Caco-2 (cell line): ENCODE data around the gene MAD1L1. TPM values are rescaled to one million over a fixed set of nuclear protein-coding genes. Genes with fewer than 3 reads are reported as not detected.

Experiments used
- BruUV-seq: library from RNA; stranded (reverse); fragments of 400-500 nt; replicated peaks from 2 replicates; lab custom pipeline; 2021; lab: Mats Ljungman, UMichigan
- CTCF ChIA-PET: fragments of 300-600 bp; sonication (Branson Sonifier 250); formaldehyde crosslinking; loops from one replicate; lab custom pipeline; 2022; ENCODE audit warnings: antibody characterized with exemption; lab: Charles Lee
- POLR2A ChIA-PET: fragments of 300-600 bp; sonication (Branson Sonifier 250); formaldehyde crosslinking; loops from one replicate; lab custom pipeline; 2022; ENCODE audit warnings: antibody characterized with exemption; lab: Charles Lee
- DNase-seq, 2 experiments: peaks; one replicate each; pipeline versions ENCODE4 v3.0.0 to v3.0.0-alpha.2; 2020 to 2022
- H3K27me3 ChIP-seq: replicated peaks from 2 replicates; pipeline ENCODE4 v1.6.0; 2011; ENCODE audit warnings: low read length; ENCODE audit not compliant: control insufficient read depth, insufficient read depth
- H3K36me3 ChIP-seq: 2 replicates; pipeline ENCODE4 v1.5.1; 2011; ENCODE audit warnings: low read length; ENCODE audit not compliant: control insufficient read depth, insufficient read depth
- H3K4me1 ChIP-seq: fragments of 250-450 bp; sonication (Bioruptor Pico); 2 replicates; pipeline ENCODE4 v1.5.1; 2020; ENCODE audit warnings: mild to moderate bottlenecking
- H3K4me3 ChIP-seq: 2 replicates; pipeline ENCODE4 v1.5.1; 2011; ENCODE audit warnings: low read depth, mild to moderate bottlenecking, control low read depth, low read length
- H3K9me3 ChIP-seq: fragments of 250-450 bp; sonication (Bioruptor Pico); 2 replicates; pipeline ENCODE4 v1.5.1; 2020; ENCODE audit warnings: mild to moderate bottlenecking, moderate library complexity
- H3K27ac Mint-ChIP-seq: one replicate; pipeline ENCODE4 v1.8.0; 2022; ENCODE audit warnings: mixed read lengths; ENCODE audit not compliant: unreplicated experiment
- H3K27me3 Mint-ChIP-seq: one replicate; pipeline ENCODE4 v1.8.0; 2022; ENCODE audit warnings: mixed read lengths; ENCODE audit not compliant: insufficient read depth, unreplicated experiment
- H3K36me3 Mint-ChIP-seq: one replicate; pipeline ENCODE4 v1.8.0; 2022; ENCODE audit warnings: mild to moderate bottlenecking, mixed read lengths; ENCODE audit not compliant: insufficient read depth, unreplicated experiment
- H3K4me1 Mint-ChIP-seq: one replicate; pipeline ENCODE4 v1.8.0; 2022; ENCODE audit warnings: low read depth, mixed read lengths; ENCODE audit not compliant: unreplicated experiment
- H3K4me3 Mint-ChIP-seq: one replicate; pipeline ENCODE4 v1.8.0; 2022; ENCODE audit warnings: mild to moderate bottlenecking, moderate library complexity, mixed read lengths; ENCODE audit not compliant: unreplicated experiment
- H3K9me3 Mint-ChIP-seq: one replicate; pipeline ENCODE4 v1.8.0; 2022; ENCODE audit warnings: mixed read lengths; ENCODE audit not compliant: unreplicated experiment
- intact Hi-C: fragments of 100-400 bp; cut with micrococcal nuclease; formaldehyde crosslinking; loops from one replicate; pipeline ENCODE4 v1.10.0; 2022; ENCODE audit not compliant: unreplicated experiment
- total RNA-seq: library from RNA; stranded (reverse); gene quantifications from 2 replicates; pipeline ENCODE4 v1.2.3, GENCODE V29; 2022
- TF ChIP-seq, protein P1 (sequence below), 2 experiments: fragments of 200-600 bp in 1 of 2; IDR thresholded peaks; 1 replicate in 1 of 2; 2 replicates in 1 of 2; pipeline versions ENCODE4 v1.5.1 to v1.8.0; 2011 to 2022; ENCODE audit warnings: antibody characterized with exemption in 1 of 2, control low read depth in 1 of 2, inconsistent platforms in 1 of 2, low read depth in 1 of 2, low read length in 1 of 2, mild to moderate bottlenecking in 1 of 2, moderate library complexity in 1 of 2; ENCODE audit not compliant: insufficient read depth in 1 of 2, severe bottlenecking in 1 of 2, unreplicated experiment in 1 of 2

MAD1L1 gene
- total RNA-seq, 1 experiment from 2014 or later = 58.6 TPM

DNA sequence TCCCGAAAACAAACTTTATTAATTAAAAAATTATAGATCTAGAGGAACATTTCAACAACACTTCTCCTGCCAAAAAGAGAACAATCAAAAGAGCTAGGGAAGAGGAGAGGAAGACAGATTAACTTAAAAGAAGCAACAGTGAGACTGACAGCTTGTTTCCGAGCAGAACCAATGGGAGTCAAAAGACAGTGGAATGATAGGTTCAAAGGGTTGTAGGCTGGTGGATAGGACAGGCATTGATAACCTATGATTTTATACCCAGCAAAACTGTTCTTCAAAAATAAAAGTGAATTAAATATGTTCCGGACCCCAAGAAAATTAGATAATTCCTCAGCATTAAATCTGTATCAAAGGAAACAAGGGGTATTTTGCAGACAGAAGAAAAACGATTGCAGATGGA, 207.6 kb downstream of the MAD1L1 start:
- peaks cover 34% of the 10 kb centered on the region for H3K36me3 Mint-ChIP-seq
- Histone ChIP-seq H3K36me3 (no peaks in the 10 kb centered on the region), H3K27me3 (no peaks in the 10 kb centered on the region), H3K4me1 (peaks cover 12% of the 10 kb centered on the region; the same call in 1 of the 2 replicates), H3K4me3 (no peak overlapping the region), H3K9me3 (peaks cover 29% of the 10 kb centered on the region)
- H3K27ac Mint-ChIP-seq = no peak overlapping the region
- H3K9me3 Mint-ChIP-seq = peaks cover 60% of the 10 kb centered on the region
- intact Hi-C loops = no loop called here
- peaks cover 19% of the 10 kb centered on the region for H3K4me1 Mint-ChIP-seq
- TF ChIP-seq, protein P1, sequence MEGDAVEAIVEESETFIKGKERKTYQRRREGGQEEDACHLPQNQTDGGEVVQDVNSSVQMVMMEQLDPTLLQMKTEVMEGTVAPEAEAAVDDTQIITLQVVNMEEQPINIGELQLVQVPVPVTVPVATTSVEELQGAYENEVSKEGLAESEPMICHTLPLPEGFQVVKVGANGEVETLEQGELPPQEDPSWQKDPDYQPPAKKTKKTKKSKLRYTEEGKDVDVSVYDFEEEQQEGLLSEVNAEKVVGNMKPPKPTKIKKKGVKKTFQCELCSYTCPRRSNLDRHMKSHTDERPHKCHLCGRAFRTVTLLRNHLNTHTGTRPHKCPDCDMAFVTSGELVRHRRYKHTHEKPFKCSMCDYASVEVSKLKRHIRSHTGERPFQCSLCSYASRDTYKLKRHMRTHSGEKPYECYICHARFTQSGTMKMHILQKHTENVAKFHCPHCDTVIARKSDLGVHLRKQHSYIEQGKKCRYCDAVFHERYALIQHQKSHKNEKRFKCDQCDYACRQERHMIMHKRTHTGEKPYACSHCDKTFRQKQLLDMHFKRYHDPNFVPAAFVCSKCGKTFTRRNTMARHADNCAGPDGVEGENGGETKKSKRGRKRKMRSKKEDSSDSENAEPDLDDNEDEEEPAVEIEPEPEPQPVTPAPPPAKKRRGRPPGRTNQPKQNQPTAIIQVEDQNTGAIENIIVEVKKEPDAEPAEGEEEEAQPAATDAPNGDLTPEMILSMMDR (IDR thresholded peaks at IDR 0.05; ENCODE audit: insufficient read depth in 1 of 2, low read depth in 1 of 2, low read length in 1 of 2, severe bottlenecking in 1 of 2, unreplicated experiment in 1 of 2) = no peak
- ChIA-PET CTCF (no interaction called here), POLR2A (no interaction called here)
- no peak for DNase-seq
- no peak overlapping the region for H3K4me3 Mint-ChIP-seq
- BruUV-seq = no TSS peak
- H3K27me3 Mint-ChIP-seq = no peaks in the 10 kb centered on the region

DNA sequence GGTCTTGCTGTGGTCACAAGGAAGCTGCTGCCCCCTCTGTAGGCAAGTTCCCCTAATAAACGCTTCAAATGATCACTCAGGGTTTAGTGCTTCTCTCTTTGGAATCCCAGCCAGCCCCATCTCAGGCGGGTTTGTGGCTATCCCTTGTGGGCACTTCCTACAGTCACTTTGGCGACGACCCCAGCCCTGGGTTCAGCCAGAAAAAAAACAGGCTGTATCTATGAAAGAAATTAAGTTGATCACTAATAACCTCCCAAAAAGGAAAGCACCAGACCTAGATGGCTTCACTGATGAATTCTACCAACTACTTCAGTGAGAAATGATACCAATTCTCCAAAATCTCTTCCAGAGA, 208.2 kb downstream of the MAD1L1 start:
- Histone ChIP-seq H3K4me1 (peaks cover 12% of the 10 kb centered on the region; the same call in 1 of the 2 replicates), H3K9me3 (peaks cover 29% of the 10 kb centered on the region), H3K36me3 (no peaks in the 10 kb centered on the region), H3K27me3 (no peaks in the 10 kb centered on the region), H3K4me3 (no peak overlapping the region)
- TF ChIP-seq, protein P1 (IDR thresholded peaks at IDR 0.05; ENCODE audit: insufficient read depth in 1 of 2, low read depth in 1 of 2, low read length in 1 of 2, severe bottlenecking in 1 of 2, unreplicated experiment in 1 of 2) = no peak
- BruUV-seq = no TSS peak
- ChIA-PET CTCF (no interaction called here), POLR2A (no interaction called here)
- Mint-ChIP-seq H3K9me3 (peaks cover 54% of the 10 kb centered on the region), H3K4me3 (no peak overlapping the region), H3K27me3 (no peaks in the 10 kb centered on the region), H3K27ac (no peak overlapping the region), H3K36me3 (peaks cover 30% of the 10 kb centered on the region), H3K4me1 (peaks cover 15% of the 10 kb centered on the region)
- no peak for DNase-seq
- intact Hi-C loops = no loop called here

DNA sequence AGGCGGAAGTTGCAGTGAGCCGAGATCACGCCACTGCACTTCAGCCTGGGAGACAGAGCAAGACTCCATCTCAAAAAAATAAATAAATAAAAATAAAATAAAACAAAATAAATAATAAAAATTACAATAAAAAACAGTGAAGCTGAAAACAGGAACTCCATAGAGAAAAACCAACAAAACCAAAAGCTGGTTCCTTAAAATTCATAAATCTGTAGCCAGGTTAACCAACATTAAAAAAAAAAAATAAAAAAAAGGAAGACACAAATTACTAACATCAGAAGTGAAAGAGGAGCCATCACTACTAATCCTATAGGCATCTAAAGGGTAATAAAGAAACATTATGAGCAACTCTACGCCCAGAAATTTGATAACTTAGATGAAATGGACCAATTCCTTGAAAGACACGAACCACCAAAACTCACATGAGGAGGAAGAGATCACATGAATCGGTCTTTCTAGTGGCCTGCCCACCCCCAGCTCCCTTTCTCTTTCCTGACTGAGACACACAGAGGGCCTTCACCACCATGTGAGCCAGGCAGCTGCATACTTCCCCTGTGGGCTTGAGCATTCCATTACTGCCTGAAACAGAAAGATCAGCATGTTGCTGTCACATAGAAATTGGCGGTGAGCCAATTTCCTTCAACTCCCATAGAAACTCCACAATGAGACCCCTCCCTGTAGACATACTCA, 208.7 kb downstream of the MAD1L1 start:
- Mint-ChIP-seq H3K36me3 (peaks cover 24% of the 10 kb centered on the region), H3K4me1 (peaks cover 12% of the 10 kb centered on the region), H3K4me3 (no peak overlapping the region), H3K27ac (no peak overlapping the region), H3K9me3 (peaks cover 49% of the 10 kb centered on the region), H3K27me3 (no peaks in the 10 kb centered on the region)
- intact Hi-C loops = no loop called here
- TF ChIP-seq, protein P1 (IDR thresholded peaks at IDR 0.05; ENCODE audit: insufficient read depth in 1 of 2, low read depth in 1 of 2, low read length in 1 of 2, severe bottlenecking in 1 of 2, unreplicated experiment in 1 of 2) = no peak
- Histone ChIP-seq H3K9me3 (peaks cover 27% of the 10 kb centered on the region), H3K4me3 (no peak overlapping the region), H3K36me3 (no peaks in the 10 kb centered on the region), H3K27me3 (no peaks in the 10 kb centered on the region), H3K4me1 (peaks cover 12% of the 10 kb centered on the region; the same call in 1 of the 2 replicates)
- peak in 1 of 2 experiments; percentile 25 for DNase-seq
- CTCF ChIA-PET = interaction anchor here (0.6 kb wide), 1 partner anchor 356 kb away, joined by 3 read pairs; no protein-coding TSS in a partner anchor
- POLR2A ChIA-PET = no interaction called here
- BruUV-seq = no TSS peak
